ENCODE data around the gene FBXL4.

Gene FBXL4

DNA sequence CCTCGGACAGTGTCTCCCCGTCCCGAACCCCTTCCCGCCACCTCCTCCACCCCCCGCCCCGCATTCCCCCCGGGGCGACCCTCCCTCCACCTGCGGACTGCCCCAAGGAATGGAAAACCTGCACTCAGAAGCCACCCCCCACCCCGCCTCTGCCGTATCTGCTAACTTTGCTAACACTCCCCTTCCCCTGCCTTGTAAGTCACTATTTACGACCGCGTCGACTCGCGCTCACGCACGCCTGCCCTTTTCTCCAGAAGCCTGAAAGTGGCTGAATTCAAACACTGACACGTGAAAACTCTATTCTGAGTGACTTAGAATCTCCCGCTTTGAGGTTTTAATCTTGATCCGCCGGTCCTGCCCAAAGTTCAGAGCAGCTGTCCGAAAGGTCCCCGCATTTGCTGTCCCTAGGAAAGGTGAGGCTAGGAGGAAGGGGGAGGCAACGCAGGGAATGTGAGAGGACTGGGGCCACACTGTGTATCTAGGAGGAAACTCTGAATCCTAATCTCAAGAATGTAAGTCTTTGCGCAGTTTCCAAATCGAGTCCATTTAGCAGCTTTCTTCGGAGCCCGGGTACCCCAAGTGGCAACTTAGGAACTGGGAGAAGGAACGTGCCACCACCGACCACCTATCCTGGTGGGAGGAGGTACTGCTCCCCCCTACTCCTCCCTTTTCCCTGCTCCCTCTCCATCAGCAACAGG, 122.7 kb downstream of the FBXL4 start:
- no peak for DNase-seq (ENCODE audit: low read depth)

GRCh38 chr6:98824162-98824901, 123.4 kb downstream of the FBXL4 start:
- DNase-seq (ENCODE audit: low read depth), result no peak

- no peak for DNase-seq (ENCODE audit: low read depth)
Measured at GRCh38 chr6:98823428-98824161, 124.2 kb downstream of the FBXL4 start.

DNA sequence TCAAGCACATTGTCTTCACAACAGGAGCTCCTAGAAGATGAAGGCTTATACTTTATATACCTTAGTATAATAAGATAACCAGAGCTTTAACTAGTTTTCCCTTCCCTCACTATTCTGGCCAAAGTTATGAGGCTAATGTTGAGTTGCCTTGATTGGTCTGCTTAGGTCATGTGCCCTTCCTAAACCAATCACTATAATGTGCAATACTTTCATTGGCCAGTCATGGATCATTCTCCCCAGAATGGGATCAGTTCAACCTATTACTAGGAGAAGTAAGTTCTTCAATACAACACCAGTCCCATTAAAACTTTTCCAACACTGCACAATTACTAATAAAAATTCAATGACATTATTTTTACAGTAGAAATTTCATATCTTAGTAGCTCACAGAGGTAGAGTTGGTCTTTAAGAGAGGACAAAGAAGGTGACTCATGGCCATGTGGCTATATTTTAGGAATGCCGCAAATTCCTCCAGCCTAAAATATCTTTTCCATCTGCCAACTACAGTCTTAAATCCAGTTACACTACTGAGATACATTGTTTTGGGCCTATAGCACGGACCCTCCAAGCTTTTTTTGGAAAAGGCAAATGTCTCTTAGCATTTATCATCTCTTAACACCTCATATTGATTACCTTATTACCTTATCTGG, 125.9 kb downstream of the FBXL4 start:
- DNase-seq (ENCODE audit: low read depth), result no peak
